Astrocyte of the hippocampus (primary cell): ENCODE data around the gene GORAB.

ENCODE experiments used
- DNase-seq: peaks from one replicate; pipeline ENCODE4 v3.0.0; 2011; ENCODE audit warnings: low read depth, low spot score

The GORAB gene

GRCh38 chr1:170537798-170538503 is 6.0 kb downstream of the GORAB start:
- no peak for DNase-seq

GRCh38 chr1:170538687-170539086 is 6.7 kb downstream of the GORAB start:
- DNase-seq = no peak

- peak; percentile 28 for DNase-seq
Observed at GRCh38 chr1:170539154-170539553, 7.2 kb downstream of the GORAB start.

GRCh38 chr1:170544624-170545023 is 12.7 kb downstream of the GORAB start:
- no peak for DNase-seq

- DNase-seq = peak; percentile 70
Observed at GRCh38 chr1:170545476-170545875, 13.5 kb downstream of the GORAB start.

GRCh38 chr1:170547255-170547654 is 15.3 kb downstream of the GORAB start:
- DNase-seq = no peak

GRCh38 chr1:170548497-170548896 is 16.5 kb downstream of the GORAB start:
- DNase-seq = no peak

GRCh38 chr1:170555370-170555769 is 23.4 kb downstream of the GORAB start:
- no peak for DNase-seq

GRCh38 chr1:170556917-170557316 is 25.0 kb downstream of the GORAB start:
- no peak for DNase-seq

GRCh38 chr1:170558731-170559130 is 26.8 kb downstream of the GORAB start:
- DNase-seq = no peak

- no peak for DNase-seq
Observed at GRCh38 chr1:170559166-170559565, 27.2 kb downstream of the GORAB start.

GRCh38 chr1:170560681-170561285 is 28.8 kb downstream of the GORAB start:
- DNase-seq = no peak

- DNase-seq = peak; percentile 90
Observed at GRCh38 chr1:170562646-170563338, 30.8 kb downstream of the GORAB start.

GRCh38 chr1:170567214-170567613 is 35.2 kb downstream of the GORAB start:
- DNase-seq = no peak

GRCh38 chr1:170568197-170568596 is 36.2 kb downstream of the GORAB start:
- no peak for DNase-seq

- no peak for DNase-seq
Observed at GRCh38 chr1:170576980-170577379, 45.0 kb downstream of the GORAB start.

GRCh38 chr1:170578359-170578758 is 46.4 kb downstream of the GORAB start:
- DNase-seq = no peak

GRCh38 chr1:170580636-170581440 is 48.9 kb downstream of the GORAB start:
- DNase-seq = no peak

GRCh38 chr1:170583186-170583585 is 51.2 kb downstream of the GORAB start:
- DNase-seq = no peak

GRCh38 chr1:170586321-170587252 is 54.6 kb downstream of the GORAB start:
- DNase-seq = peak; percentile 82

- DNase-seq = no peak
Observed at GRCh38 chr1:170587253-170587593, 55.3 kb downstream of the GORAB start.
